Stimulated activated CD8-positive, alpha-beta memory T cell treated with anti-CD3 and anti-CD28 coated beads, Interleukin-12 subunit alpha, Interleukin-12 subunit beta, amount 100 ng/mL, for 4 hours (primary cell): ENCODE measurements around the gene FAM167B.
"Not testable (repeated sequence)": the region's sequence is repeated elsewhere in the genome, so short reads cannot be mapped to it uniquely, and the experiment has no call there.

Experiments used
- DNase-seq: peaks from one replicate; pipeline ENCODE4 v3.0.0-alpha.2; 2020; ENCODE audit warnings: low read depth

The FAM167B gene

DNA sequence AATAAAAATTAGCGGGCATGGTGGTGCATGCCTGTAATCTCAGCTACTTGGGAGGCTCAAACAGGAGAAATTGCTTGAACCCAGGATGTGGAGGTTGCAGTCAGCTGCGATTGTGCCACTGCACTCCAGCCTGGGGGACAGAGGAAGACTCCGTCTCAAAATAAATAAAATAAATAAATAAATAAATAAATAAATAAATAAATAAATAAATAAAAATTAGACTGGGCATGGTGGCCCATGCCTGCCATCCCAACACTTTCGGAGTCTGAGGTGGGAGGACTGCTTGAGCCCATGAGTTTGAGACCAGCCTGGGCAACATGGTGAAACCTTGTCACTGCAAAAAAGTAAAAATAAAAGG lies 16.2 kb downstream of the FAM167B start:
- DNase-seq: not testable (repeated sequence)

DNA sequence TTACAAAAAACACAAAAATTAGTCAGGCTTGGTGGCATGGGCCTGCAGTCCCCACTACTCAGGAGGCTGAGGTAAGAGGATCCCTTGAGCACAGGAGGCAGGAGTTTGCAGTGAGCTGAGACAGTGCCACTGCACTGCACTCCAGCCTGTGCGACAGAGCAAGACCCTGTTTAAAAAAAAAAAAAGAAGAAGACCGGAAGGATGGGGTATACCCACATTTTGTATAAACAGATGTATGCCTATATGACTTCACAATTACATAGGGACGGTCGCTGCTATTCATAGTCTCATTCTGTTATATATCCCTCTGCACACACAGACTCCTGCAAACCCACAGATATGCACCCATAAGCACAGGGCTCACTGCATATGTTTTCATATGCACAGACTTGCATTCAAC lies 16.7 kb downstream of the FAM167B start:
- no peak for DNase-seq

- no peak for DNase-seq
Measured at GRCh38 chr1:32265846-32266245, 18.8 kb downstream of the FAM167B start.

- no peak for DNase-seq
Measured at GRCh38 chr1:32266921-32267591, 20.0 kb downstream of the FAM167B start.

- no peak for DNase-seq
Measured at GRCh38 chr1:32269744-32270143, 22.7 kb downstream of the FAM167B start.

GRCh38 chr1:32272557-32273390 lies 25.8 kb downstream of the FAM167B start:
- no peak for DNase-seq

DNA sequence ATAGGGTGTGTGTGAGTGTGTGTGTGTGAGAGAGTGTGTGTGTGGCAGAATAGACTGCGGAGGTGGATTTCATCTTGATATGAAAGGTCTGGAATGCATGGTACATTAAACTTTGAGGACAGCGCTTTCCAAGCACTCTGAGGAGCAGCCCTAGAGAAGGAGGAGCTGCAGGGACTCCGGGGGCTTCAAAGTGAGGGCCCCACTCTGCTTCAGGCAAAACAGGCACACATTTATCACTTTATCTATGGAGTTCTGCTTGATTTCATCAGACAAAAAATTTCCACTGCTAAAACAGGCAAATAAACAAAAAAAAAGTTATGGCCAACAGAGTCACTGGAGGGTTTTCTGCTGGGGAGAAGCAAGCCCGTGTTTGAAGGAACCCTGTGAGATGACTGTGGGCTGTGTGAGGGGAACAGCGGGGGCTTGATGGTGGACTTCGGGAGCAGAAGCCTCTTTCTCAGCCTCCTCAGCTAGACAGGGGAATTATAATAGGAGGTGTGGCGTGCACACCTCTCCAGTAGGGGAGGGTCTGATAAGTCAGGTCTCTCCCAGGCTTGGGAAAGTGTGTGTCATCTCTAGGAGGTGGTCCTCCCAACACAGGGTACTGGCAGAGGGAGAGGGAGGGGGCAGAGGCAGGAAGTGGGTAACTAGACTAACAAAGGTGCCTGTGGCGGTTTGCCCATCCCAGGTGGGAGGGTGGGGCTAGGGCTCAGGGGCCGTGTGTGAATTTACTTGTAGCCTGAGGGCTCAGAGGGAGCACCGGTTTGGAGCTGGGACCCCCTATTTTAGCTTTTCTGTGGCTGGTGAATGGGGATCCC lies 26.6 kb downstream of the FAM167B start:
- peak; percentile 71 for DNase-seq

DNA sequence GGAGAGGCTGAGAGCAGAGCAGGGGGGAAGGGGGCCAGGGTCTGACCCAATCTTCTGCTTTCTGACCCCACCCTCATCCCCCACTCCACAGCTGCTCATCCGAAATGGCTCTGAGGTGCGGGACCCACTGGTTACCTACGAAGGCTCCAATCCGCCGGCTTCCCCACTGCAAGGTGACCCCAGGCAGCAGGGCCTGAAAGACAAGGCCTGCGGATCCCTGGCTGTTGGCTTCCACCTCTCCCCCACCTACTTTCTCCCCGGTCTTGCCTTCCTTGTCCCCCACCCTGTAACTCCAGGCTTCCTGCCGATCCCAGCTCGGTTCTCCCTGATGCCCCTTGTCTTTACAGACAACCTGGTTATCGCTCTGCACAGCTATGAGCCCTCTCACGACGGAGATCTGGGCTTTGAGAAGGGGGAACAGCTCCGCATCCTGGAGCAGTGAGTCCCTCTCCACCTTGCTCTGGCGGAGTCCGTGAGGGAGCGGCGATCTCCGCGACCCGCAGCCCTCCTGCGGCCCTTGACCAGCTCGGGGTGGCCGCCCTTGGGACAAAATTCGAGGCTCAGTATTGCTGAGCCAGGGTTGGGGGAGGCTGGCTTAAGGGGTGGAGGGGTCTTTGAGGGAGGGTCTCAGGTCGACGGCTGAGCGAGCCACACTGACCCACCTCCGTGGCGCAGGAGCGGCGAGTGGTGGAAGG lies 27.8 kb downstream of the FAM167B start:
- DNase-seq: no peak

- no peak for DNase-seq
Measured at GRCh38 chr1:32275424-32275823, 28.4 kb downstream of the FAM167B start.

DNA sequence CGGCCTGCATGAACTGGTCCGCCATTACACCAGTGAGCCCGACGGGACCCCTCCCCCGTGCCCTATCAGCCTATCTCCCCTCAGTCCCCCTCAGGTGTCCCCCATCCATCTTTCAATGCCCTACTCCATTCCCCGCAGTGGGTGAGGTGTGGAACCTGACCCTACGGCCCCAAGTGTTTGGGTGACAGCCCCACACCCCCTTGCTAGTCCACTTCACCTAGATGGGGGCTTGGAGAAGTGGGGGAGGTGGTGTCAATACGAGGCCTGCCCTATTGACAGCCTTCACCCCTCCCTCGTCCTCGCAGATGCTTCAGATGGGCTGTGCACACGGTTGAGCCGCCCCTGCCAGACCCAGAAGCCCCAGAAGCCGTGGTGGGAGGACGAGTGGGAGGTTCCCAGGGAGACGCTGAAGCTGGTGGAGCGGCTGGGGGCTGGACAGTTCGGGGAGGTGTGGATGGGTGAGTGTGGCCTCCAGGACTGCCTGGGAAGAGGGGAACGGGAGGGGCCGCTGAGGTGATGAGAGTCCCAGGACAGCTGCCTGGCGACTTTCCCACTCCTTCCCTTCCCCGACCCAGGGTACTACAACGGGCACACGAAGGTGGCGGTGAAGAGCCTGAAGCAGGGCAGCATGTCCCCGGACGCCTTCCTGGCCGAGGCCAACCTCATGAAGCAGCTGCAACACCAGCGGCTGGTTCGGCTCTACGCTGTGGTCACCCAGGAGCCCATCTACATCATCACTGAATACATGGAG lies 29.2 kb downstream of the FAM167B start:
- DNase-seq: no peak

- DNase-seq: not testable (repeated sequence)
Measured at GRCh38 chr1:32284777-32285176, 37.8 kb downstream of the FAM167B start.

GRCh38 chr1:32285658-32286057 lies 38.6 kb downstream of the FAM167B start:
- no peak for DNase-seq

DNA sequence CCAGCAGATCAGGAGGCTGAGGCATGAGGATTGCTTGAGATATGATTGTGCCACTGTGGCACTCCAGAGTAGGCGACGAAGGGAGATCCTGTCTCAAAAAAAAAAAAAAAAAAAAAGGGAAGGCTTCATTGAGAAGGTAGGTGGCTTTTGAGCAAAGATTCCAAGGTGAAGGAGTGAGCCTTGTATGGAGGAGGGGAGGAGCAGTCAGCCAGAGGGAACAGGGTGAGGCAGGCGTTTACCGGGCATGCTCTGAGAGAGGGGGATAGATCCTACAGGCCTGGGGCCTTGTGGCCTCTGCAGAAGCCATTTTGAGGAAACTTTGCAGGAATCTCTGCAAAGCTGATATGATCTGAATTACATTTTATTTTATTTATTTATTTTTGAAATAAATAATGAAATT lies 39.7 kb downstream of the FAM167B start:
- no peak for DNase-seq

GRCh38 chr1:32289256-32289655 lies 42.2 kb downstream of the FAM167B start:
- DNase-seq: no peak

GRCh38 chr1:32291145-32291707 lies 44.2 kb downstream of the FAM167B start:
- no peak for DNase-seq

DNA sequence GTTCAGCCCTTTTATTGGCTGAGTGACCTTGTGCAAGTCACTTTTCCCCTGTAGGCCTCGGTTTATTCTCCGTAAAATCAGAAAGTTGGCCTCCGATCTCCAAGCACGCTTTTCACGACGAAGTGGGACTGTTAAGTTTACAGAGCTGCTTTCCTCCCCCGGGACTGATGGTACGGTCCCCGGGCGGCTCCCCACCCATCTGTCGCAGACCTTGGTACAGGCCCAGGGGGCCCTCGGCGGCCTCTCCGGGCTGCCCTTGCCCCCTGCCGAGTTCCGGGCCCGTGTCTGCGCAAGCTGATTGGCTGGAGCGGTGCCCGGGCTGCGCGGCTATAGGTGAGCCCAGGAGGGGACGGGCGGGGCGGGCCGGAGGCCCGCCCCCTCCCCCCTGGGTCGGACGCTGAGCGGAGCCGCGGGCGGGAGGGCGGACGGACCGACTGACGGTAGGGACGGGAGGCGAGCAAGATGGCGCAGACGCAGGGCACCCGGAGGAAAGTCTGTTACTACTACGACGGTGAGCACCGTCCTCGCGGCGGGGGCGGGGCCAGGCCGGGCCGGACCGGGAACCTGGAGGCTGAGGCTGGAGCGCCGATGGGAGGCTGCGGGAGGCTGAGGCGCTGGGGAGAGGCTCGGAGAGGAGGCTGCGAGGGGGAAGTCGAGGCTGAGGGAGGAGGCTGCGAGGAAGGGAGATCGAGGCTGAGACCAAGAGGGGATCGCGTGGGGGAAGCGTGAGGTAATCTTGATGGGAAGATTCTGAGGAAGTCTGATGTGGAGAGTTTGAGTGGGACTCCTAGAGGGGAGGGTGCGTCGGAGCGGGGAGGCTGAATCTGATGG lies 44.9 kb downstream of the FAM167B start, which contains the start of gene HDAC1:
Gene HDAC1, plus strand, starts transcription at position 376 of the 831 bp plus-strand sequence. Its CDS starts 87 bp downstream, at position 463.
- DNase-seq: peak; percentile 94

DNA sequence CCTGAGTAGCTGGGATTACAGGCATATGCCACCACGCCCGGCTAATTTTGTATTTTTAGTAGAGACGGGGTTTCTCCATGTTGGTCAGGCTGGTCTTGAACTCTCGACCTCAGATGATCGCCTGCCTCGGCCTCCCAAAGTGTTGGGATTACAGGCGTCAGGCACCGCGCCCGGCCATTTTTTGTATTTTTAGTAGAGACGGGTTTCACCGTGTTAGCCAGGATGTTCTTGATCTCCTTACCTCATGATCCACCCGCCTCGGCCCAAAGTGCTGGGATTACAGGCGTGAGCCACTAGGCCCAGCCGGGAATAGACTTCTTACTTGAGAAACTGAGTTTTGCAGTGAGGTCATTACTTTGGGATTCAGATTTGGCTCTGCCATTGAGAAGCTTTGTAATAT lies 51.2 kb downstream of the FAM167B start:
- DNase-seq: not testable (repeated sequence)
